Islet of Langerhans (tissue), 1 donor: Measurements from ENCODE around the gene LPAR1.

Experiments
- FAIRE-seq: peaks from one replicate; lab custom pipeline; 2011; peaks lifted over from hg19 to GRCh38; lab: Jason Lieb, UNC

LPAR1 gene

GRCh38 chr9:110918316-110919049, 119.8 kb downstream of the LPAR1 start:
- no peak for FAIRE-seq

- FAIRE-seq: no peak
These were observed 121.9 kb downstream of the LPAR1 start for GRCh38 chr9:110916403-110916802.

GRCh38 chr9:110912419-110913291, 125.6 kb downstream of the LPAR1 start:
- no peak for FAIRE-seq

- no peak for FAIRE-seq
These were observed 126.4 kb downstream of the LPAR1 start for GRCh38 chr9:110911659-110912418.

- no peak for FAIRE-seq
These were observed 129.4 kb downstream of the LPAR1 start for GRCh38 chr9:110908894-110909293.

GRCh38 chr9:110900917-110901316, 137.4 kb downstream of the LPAR1 start:
- FAIRE-seq: no peak

GRCh38 chr9:110900456-110900855, 137.8 kb downstream of the LPAR1 start:
- FAIRE-seq: no peak

GRCh38 chr9:110898866-110899265, 139.4 kb downstream of the LPAR1 start:
- FAIRE-seq: no peak

- FAIRE-seq: no peak
These were observed 139.9 kb downstream of the LPAR1 start for GRCh38 chr9:110898358-110898757.

- FAIRE-seq: no peak
These were observed 140.3 kb downstream of the LPAR1 start for GRCh38 chr9:110897943-110898342.

- no peak for FAIRE-seq
These were observed 142.9 kb downstream of the LPAR1 start for GRCh38 chr9:110895147-110895905.

- FAIRE-seq: no peak
These were observed 143.5 kb downstream of the LPAR1 start for GRCh38 chr9:110894731-110895130.

- FAIRE-seq: no peak
These were observed 145.6 kb downstream of the LPAR1 start for GRCh38 chr9:110892689-110893088.

- FAIRE-seq: no peak
These were observed 146.5 kb downstream of the LPAR1 start for GRCh38 chr9:110891760-110892159.

- no peak for FAIRE-seq
These were observed 147.9 kb downstream of the LPAR1 start for GRCh38 chr9:110890416-110890815.

- no peak for FAIRE-seq
These were observed 151.0 kb downstream of the LPAR1 start for GRCh38 chr9:110887276-110887675.

- FAIRE-seq: peak; percentile 5
These were observed 151.4 kb downstream of the LPAR1 start for GRCh38 chr9:110886832-110887231.

- FAIRE-seq: no peak
These were observed 158.1 kb downstream of the LPAR1 start for GRCh38 chr9:110880189-110880588.

- no peak for FAIRE-seq
These were observed 160.9 kb downstream of the LPAR1 start for GRCh38 chr9:110877374-110877773.

- no peak for FAIRE-seq
These were observed 161.3 kb downstream of the LPAR1 start for GRCh38 chr9:110876929-110877328.

GRCh38 chr9:110874963-110875674, 163.2 kb downstream of the LPAR1 start:
- FAIRE-seq: no peak
